ENCODE measurements around the gene ITGB2. TPM values are rescaled to one million over a fixed set of nuclear protein-coding genes. Genes with fewer than 3 reads are reported as not detected.

The ITGB2 gene
- total RNA-seq, 2 donors from 2014 or later: 16.7 to 63.6 TPM

DNA sequence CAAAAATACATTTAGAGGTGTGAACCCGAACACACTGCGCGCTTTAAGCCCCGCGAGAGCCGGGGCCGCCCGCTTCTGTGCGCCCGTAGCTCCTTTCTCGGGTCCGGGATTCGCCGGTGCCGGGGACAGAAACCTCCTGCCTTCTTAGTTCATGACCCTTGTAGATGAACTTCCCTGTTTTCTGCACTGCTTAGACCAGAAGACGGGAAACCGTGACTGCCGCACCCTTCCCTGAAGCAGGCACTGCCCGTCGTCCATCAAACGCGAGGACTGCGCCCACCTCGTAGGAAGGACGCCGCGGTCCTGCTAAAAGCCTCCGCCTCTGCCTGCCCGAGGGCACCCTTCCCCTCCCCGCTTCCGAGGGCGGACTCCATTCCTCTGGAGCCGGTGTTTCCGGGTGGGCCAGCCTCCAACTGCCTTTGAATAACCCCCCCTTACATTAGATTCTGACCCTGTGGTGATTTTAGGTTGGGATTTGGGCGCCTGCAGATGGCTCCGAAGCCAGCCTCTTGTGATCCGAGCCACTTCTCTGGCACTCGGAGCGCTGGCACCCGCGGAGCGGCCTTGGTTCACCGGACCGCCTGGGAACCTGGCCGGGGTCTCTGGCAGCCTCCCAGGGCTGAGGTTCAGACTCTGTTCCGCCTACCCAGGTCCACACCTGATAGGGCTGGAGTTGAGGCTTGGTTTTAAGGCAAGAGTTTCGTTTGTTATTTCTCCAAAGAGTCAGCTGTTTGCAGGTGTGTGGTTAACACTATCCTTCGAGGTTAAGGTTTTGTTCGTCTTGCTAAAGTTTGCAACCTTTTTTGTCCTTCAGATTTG is 46.0 kb downstream of the ITGB2 start:
- TF ChIP-seq, protein P1, sequence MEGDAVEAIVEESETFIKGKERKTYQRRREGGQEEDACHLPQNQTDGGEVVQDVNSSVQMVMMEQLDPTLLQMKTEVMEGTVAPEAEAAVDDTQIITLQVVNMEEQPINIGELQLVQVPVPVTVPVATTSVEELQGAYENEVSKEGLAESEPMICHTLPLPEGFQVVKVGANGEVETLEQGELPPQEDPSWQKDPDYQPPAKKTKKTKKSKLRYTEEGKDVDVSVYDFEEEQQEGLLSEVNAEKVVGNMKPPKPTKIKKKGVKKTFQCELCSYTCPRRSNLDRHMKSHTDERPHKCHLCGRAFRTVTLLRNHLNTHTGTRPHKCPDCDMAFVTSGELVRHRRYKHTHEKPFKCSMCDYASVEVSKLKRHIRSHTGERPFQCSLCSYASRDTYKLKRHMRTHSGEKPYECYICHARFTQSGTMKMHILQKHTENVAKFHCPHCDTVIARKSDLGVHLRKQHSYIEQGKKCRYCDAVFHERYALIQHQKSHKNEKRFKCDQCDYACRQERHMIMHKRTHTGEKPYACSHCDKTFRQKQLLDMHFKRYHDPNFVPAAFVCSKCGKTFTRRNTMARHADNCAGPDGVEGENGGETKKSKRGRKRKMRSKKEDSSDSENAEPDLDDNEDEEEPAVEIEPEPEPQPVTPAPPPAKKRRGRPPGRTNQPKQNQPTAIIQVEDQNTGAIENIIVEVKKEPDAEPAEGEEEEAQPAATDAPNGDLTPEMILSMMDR (IDR thresholded peaks at IDR 0.05): no peak
- H3K27ac ChIP-seq: peak overlapping the region; percentile 89 to 97
- H3K4me3 ChIP-seq: peak overlapping the region; percentile 89 to 93
- H3K4me1 ChIP-seq: peaks cover 0 to 48% of the 10 kb centered on the region in 2 donors
- H3K27me3 ChIP-seq: no peaks in the 10 kb centered on the region
- no peaks in the 10 kb centered on the region for H3K36me3 ChIP-seq
- H3K9me3 ChIP-seq: no peaks in the 10 kb centered on the region
- DNase-seq (ENCODE audit: low spot score): peak; percentile 85

DNA sequence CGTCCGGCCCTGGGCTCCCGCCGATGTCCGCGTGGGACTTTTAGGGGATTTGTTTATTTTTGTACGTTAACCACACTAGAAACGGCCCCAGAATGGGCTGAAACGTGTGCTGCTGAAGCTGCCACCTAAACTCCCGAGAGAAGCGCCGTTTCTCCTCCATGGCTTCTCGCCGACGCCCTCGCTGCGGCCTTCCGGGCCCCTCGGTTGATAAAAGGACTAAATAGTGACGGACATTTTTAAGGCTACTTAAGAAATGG is 46.5 kb downstream of the ITGB2 start:
- no peaks in the 10 kb centered on the region for H3K36me3 ChIP-seq
- H3K4me3 ChIP-seq: peak overlapping the region; percentile 89 to 93
- no peaks in the 10 kb centered on the region for H3K9me3 ChIP-seq
- TF ChIP-seq, protein P1 (IDR thresholded peaks at IDR 0.05): no peak
- H3K4me1 ChIP-seq: peaks cover 0 to 53% of the 10 kb centered on the region in 2 donors
- peak overlapping the region; percentile 89 to 97 for H3K27ac ChIP-seq
- no peaks in the 10 kb centered on the region for H3K27me3 ChIP-seq
- DNase-seq (ENCODE audit: low spot score): no peak

DNA sequence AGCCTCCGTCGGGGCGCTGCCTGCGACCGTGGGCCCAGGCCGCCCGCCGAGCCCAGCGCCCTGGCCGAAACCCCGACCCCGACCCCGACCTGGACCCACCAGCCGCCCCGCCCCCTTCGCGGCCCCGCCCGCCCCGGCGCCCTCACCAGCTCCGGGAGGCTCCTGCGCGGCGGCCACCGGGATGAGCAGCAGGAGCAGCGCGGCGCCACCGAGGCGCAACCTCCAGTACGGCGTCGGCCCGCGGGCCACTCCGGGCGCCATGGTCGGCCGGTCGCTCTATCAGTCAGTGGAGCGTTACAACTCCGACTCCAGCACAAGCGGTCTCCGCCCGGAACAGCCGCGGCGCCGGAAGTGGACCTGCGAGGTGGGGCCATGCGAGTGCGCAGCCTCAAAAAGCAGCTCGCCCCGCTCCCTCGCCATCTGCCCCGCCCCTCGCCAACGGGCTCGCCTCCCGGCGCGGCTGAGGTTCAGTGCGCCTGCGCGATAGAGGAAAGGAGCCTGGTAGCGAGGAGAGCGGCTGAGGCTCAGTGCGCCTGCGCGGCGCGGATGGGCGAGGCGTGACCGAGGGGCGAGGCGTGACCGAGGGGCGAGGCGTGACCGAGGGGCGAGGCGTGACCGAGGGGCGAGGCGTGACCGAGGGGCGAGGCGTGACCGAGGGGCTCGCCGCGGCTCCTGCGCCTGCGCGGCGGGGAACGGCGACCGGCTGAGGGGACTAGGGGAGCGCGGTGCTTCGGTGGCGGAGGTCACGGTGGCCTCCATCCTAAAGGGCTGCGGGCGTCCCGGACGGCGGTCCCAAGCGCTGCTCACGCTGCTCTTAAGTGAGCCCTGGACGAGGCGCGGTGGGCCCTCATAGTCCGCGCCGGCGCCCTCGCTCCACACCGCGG is 47.1 kb downstream of the ITGB2 start, which contains the start of gene PTTG1IP:
Gene PTTG1IP (minus strand): TSS at position 335 of the 884 bp plus-strand sequence. CDS start 74 bp downstream, at position 261.
- TF ChIP-seq, protein P1 (IDR thresholded peaks at IDR 0.05): no peak
- H3K4me1 ChIP-seq: peaks cover 0 to 59% of the 10 kb centered on the region in 2 donors
- no peaks in the 10 kb centered on the region for H3K27me3 ChIP-seq
- no peaks in the 10 kb centered on the region for H3K36me3 ChIP-seq
- H3K9me3 ChIP-seq: no peaks in the 10 kb centered on the region
- H3K27ac ChIP-seq: peak within 1 kb of the TSS; percentile 89 to 97
- peak; percentile 97 for DNase-seq (ENCODE audit: low spot score)
- H3K4me3 ChIP-seq: peak within 1 kb of the TSS; percentile 89 to 93

DNA sequence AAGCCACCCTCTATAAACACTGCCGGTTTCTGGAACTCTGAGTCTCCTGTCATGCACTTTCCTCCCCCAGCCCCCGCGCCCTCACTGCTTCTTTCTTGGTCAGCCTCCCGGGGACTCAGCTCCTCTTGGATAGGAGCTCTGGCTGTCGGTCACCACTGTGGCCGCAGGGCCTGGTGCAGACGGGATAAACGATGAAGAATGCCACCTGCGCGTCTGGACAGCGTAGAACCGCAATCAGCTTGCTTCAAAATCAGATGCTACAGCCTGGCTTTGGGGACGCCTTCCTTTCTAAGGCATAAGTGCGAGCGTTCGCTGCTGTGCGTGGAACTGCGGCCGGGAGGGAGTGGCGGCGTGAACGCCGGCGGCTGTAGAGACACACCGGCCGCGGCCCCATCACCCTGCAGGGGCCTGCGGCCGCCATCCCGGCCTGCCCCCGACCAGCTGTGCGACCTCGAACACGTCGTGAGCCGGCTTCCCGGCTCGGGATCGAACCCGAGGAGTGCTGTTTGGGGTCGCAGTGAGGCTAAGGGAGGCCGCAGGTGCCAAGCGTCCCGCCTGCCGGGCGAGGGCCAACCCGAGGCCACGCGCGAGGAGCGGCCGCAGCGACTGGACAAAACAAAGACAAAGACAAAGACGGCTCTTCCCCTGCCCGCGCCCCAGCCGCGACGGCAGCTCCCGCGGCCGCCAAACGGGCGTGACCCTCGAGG is 47.9 kb downstream of the ITGB2 start:
- TF ChIP-seq, protein P1 (IDR thresholded peaks at IDR 0.05): no peak
- Histone ChIP-seq H3K36me3 (no peaks in the 10 kb centered on the region), H3K4me1 (peaks cover 0 to 67% of the 10 kb centered on the region in 2 donors), H3K9me3 (no peaks in the 10 kb centered on the region), H3K27ac (peak overlapping the region; percentile 89 to 97), H3K27me3 (no peaks in the 10 kb centered on the region), H3K4me3 (peak overlapping the region; percentile 89 to 93)
- no peak for DNase-seq (ENCODE audit: low spot score)

GRCh38 chr21:44872323-44872648 is 48.4 kb downstream of the ITGB2 start:
- H3K4me3 ChIP-seq: peak overlapping the region; percentile 89 to 93
- H3K9me3 ChIP-seq: no peaks in the 10 kb centered on the region
- TF ChIP-seq, protein P1 (IDR thresholded peaks at IDR 0.05): no peak
- peaks cover 0 to 72% of the 10 kb centered on the region in 2 donors for H3K4me1 ChIP-seq
- peak overlapping the region; percentile 89 to 97 for H3K27ac ChIP-seq
- H3K27me3 ChIP-seq: no peaks in the 10 kb centered on the region
- no peak for DNase-seq (ENCODE audit: low spot score)
- H3K36me3 ChIP-seq: peaks cover 2% of the 10 kb centered on the region
